Mammary epithelial cell (primary cell): Measurements from ENCODE around the gene EIF2S2.

Source experiments
- EZH2 ChIP-seq: IDR thresholded peaks from 2 replicates; pipeline ENCODE4 v1.6.1; 2012; ENCODE audit warnings: low read length, inconsistent platforms, borderline replicate concordance
- TF ChIP-seq, protein P1 (sequence below), 2 donors: IDR thresholded peaks in 1 of 2; conservative IDR thresholded peaks in 1 of 2; 2 replicates each; pipeline ENCODE4 v1.5.1; 2011 to 2012; ENCODE audit warnings: inconsistent platforms in 2 of 2, low read length in 2 of 2, mild to moderate bottlenecking in 2 of 2, control low read depth in 1 of 2, low read depth in 1 of 2; ENCODE audit not compliant: insufficient read depth in 1 of 2; ENCODE audit errors: extremely low read depth in 1 of 2

DNA sequence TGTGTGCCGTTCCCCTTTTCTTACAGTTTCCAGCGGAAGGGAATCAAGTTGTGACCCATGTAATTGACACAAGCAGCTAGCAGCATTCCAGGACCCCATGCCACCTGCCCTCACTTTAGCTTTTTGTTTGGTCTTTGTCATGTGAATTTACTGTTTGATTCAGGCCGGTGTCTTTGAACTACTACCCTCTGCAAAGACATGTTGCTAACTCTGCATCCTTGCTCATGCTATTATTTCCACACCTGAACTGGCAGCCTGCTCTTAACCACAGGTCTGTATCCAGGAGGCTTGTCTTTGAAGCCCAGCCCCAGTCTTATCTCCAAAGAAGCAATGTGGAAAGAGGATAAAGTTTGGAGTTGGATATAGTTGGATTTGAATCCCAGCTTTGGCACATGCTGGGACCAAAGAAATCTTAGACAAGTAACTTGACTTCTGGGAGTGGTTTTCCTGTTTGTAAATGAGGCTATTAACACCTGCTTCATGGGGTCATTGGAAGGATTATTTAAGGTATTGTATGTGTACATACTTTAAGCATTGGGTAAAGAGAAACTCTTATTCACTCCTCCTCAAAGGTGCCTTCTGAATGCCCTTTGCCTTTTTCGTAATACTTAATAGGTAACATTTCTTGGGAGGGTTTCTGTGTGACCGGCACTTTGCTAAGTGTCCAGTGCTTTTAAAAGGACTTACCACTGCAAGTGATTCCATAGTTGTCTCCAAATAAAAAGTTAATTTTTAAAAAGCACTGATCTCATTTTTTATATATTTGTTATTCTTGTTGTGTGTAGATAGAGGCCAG lies 65.9 kb downstream of the EIF2S2 start:
- TF ChIP-seq, protein P1, sequence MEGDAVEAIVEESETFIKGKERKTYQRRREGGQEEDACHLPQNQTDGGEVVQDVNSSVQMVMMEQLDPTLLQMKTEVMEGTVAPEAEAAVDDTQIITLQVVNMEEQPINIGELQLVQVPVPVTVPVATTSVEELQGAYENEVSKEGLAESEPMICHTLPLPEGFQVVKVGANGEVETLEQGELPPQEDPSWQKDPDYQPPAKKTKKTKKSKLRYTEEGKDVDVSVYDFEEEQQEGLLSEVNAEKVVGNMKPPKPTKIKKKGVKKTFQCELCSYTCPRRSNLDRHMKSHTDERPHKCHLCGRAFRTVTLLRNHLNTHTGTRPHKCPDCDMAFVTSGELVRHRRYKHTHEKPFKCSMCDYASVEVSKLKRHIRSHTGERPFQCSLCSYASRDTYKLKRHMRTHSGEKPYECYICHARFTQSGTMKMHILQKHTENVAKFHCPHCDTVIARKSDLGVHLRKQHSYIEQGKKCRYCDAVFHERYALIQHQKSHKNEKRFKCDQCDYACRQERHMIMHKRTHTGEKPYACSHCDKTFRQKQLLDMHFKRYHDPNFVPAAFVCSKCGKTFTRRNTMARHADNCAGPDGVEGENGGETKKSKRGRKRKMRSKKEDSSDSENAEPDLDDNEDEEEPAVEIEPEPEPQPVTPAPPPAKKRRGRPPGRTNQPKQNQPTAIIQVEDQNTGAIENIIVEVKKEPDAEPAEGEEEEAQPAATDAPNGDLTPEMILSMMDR (conservative IDR thresholded peaks at IDR 0.05 in 1 of 2, IDR thresholded peaks at IDR 0.05 in 1 of 2; ENCODE audit: extremely low read depth in 1 of 2, insufficient read depth in 1 of 2, low read depth in 1 of 2, low read length in 2 of 2) = no peak
- no peak for TF ChIP-seq EZH2
